Panc1 (cell line): ENCODE measurements around the gene MGAT5B. TPM values are rescaled to one million over a fixed set of nuclear protein-coding genes. Genes with fewer than 3 reads are reported as not detected.

Experiments
- ATAC-seq: fragments of 200-7000 bp; cut with Tn5 transposase; 2 replicates; pipeline ENCODE4 v1.9.1; 2020; ENCODE audit warnings: mild to moderate bottlenecking, moderate library complexity
- BruUV-seq: library from RNA; stranded (reverse); fragments of 400-500 nt; replicated peaks from 2 replicates; lab custom pipeline; 2021; lab: Mats Ljungman, UMichigan
- CTCF ChIA-PET: fragments of 300-600 bp; sonication (Branson Sonifier 250); formaldehyde crosslinking; loops from one replicate; lab custom pipeline; 2022; ENCODE audit warnings: antibody characterized with exemption; lab: Charles Lee
- POLR2A ChIA-PET: fragments of 300-600 bp; sonication (Branson Sonifier 250); formaldehyde crosslinking; loops from one replicate; lab custom pipeline; 2022; ENCODE audit warnings: antibody characterized with exemption; lab: Charles Lee
- DNase-seq: peaks from one replicate; pipeline ENCODE4 v3.0.0-alpha.2; 2010; ENCODE audit warnings: low read depth, low spot score
- H3K27ac ChIP-seq: 2 replicates; pipeline ENCODE4 v1.5.1; 2011; ENCODE audit warnings: mild to moderate bottlenecking, low read length, inconsistent platforms
- H3K27me3 ChIP-seq: fragments of 200-500 bp; sonication (Bioruptor generic); 2 replicates; pipeline ENCODE4 v1.6.0; 2014; ENCODE audit warnings: low read length, inconsistent platforms; ENCODE audit not compliant: control insufficient read depth, insufficient read depth
- H3K36me3 ChIP-seq: fragments of 200-500 bp; sonication (Bioruptor generic); 2 replicates; pipeline ENCODE4 v1.5.1; 2014; ENCODE audit warnings: inconsistent platforms, mild to moderate bottlenecking, low read length, moderate library complexity; ENCODE audit not compliant: control insufficient read depth, insufficient read depth
- H3K4me1 ChIP-seq: 2 replicates; pipeline ENCODE4 v1.5.1; 2011; ENCODE audit warnings: inconsistent platforms, mild to moderate bottlenecking, low read length, moderate library complexity; ENCODE audit not compliant: control insufficient read depth, insufficient read depth
- H3K4me3 ChIP-seq, 2 experiments: 2 replicates each; pipeline ENCODE4 v1.5.1; 2011 to 2012; ENCODE audit warnings: low read depth in 2 of 2, low read length in 2 of 2, mild to moderate bottlenecking in 2 of 2, inconsistent platforms in 1 of 2, moderate library complexity in 1 of 2
- H3K9me3 ChIP-seq: fragments of 200-500 bp; sonication (Bioruptor generic); 2 replicates; pipeline ENCODE4 v1.5.1; 2014; ENCODE audit warnings: low read depth, mild to moderate bottlenecking, inconsistent platforms, low read length, moderate library complexity; ENCODE audit not compliant: control insufficient read depth, insufficient read depth
- CTCF ChIP-seq: fragments of 450-650 bp; IDR thresholded peaks from 2 replicates; pipeline ENCODE4 v1.5.1; 2017; ENCODE audit warnings: mild to moderate bottlenecking
- POLR2AphosphoS5 ChIP-seq: IDR thresholded peaks from 2 replicates; pipeline ENCODE4 v1.6.1; 2012; ENCODE audit warnings: mild to moderate bottlenecking, low read depth, low read length, moderate library complexity
- REST ChIP-seq, 2 experiments: IDR thresholded peaks; 2 replicates each; pipeline ENCODE4 v1.6.1; 2011 to 2012; ENCODE audit warnings: low read depth in 2 of 2, control low read depth in 1 of 2, low read length in 1 of 2, mild to moderate bottlenecking in 1 of 2, moderate library complexity in 1 of 2; ENCODE audit not compliant: insufficient read depth in 1 of 2
- SIN3A ChIP-seq: IDR thresholded peaks from 2 replicates; pipeline ENCODE4 v1.6.1; 2012; ENCODE audit warnings: low read depth, mild to moderate bottlenecking, low read length, moderate library complexity, borderline replicate concordance; ENCODE audit not compliant: insufficient read depth
- TCF7L2 ChIP-seq: IDR thresholded peaks from 2 replicates; pipeline ENCODE4 v1.6.1; 2011; ENCODE audit warnings: mild to moderate bottlenecking, low read depth, low read length, inconsistent platforms
- in situ Hi-C: cut with HindIII; loops from 2 replicates; pipeline ENCODE4 v1.10.0; 2016; ENCODE audit warnings: low sequenced_read_pairs, low pct_unique_long_range_greater_than_20kb
- intact Hi-C: fragments of 100-400 bp; cut with micrococcal nuclease; formaldehyde crosslinking; loops from one replicate; pipeline ENCODE4 v1.10.0; 2022; ENCODE audit not compliant: unreplicated experiment
- total RNA-seq: library from RNA; stranded (reverse); gene quantifications from one replicate; pipeline ENCODE4 v1.2.1, GENCODE V29; 2021; ENCODE audit not compliant: unreplicated experiment

The MGAT5B gene
- total RNA-seq, 1 experiment from 2014 or later = 34.9 TPM

- no peak for TF ChIP-seq POLR2AphosphoS5
- no peak for TF ChIP-seq REST (IDR thresholded peaks at IDR 0.05; ENCODE audit: insufficient read depth in 1 of 2, low read depth in 2 of 2, low read length in 1 of 2)
- no peak for TF ChIP-seq CTCF
- TF ChIP-seq TCF7L2 = no peak
- TF ChIP-seq SIN3A = no peak
- intact Hi-C loops = no loop called here
Observed at GRCh38 chr17:76953066-76953465, 84.9 kb downstream of the MGAT5B start.

DNA sequence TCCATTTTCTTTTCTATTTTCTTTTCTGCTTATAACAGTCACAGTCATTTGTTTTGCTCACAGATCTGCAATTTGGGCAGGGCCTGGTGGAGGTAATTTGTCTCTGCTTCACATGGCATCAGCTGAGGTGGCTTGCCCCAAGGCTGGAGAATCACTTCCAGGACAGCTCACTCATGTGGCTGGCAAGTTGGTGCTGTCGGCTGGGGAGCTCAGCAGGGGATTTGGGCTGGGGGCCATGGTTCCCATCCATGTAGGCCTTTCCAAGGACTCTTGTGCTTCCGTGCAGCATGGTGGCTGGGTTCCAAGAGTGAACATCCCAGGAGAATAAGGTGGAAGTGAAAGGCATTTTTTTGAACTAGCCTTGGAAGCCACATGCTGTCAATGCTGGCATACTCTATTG lies 85.7 kb downstream of the MGAT5B start:
- no peaks in the 10 kb centered on the region for H3K36me3 ChIP-seq
- no peaks in the 10 kb centered on the region for H3K27me3 ChIP-seq
- TF ChIP-seq POLR2AphosphoS5 (no peak), CTCF (no peak), SIN3A (no peak), TCF7L2 (no peak), REST (IDR thresholded peaks at IDR 0.05; ENCODE audit: insufficient read depth in 1 of 2, low read depth in 2 of 2, low read length in 1 of 2) (no peak)
- no peaks in the 10 kb centered on the region for H3K9me3 ChIP-seq
- no peak for ATAC-seq
- intact Hi-C loops (no loop called here), in situ Hi-C loops (no loop called here)
- H3K27ac ChIP-seq = no peak overlapping the region
- no TSS peak for BruUV-seq
- CTCF ChIA-PET = no interaction called here
- no peak overlapping the region for H3K4me3 ChIP-seq
- no peaks in the 10 kb centered on the region for H3K4me1 ChIP-seq
- no peak for DNase-seq
- POLR2A ChIA-PET = no interaction called here

More at GRCh38 chr17:76953066-76953465, 84.9 kb downstream of the MGAT5B start:
- BruUV-seq = no TSS peak
- Histone ChIP-seq H3K27me3 (no peaks in the 10 kb centered on the region), H3K9me3 (no peaks in the 10 kb centered on the region), H3K4me1 (no peaks in the 10 kb centered on the region), H3K4me3 (no peak overlapping the region), H3K27ac (no peak overlapping the region), H3K36me3 (no peaks in the 10 kb centered on the region)
- ChIA-PET POLR2A (no interaction called here), CTCF (no interaction called here)
- no peak for DNase-seq
- in situ Hi-C loops = no loop called here
- no peak for ATAC-seq
